Measurements from ENCODE around the gene KCNH8.
"Not testable (repeated sequence)": the region's sequence is repeated elsewhere in the genome, so short reads cannot be mapped to it uniquely, and the experiment has no call there.

The KCNH8 gene

GRCh38 chr3:19147905-19148767 is at the start of gene KCNH8:
Gene KCNH8 (plus strand): TSS chr3:19148510. CDS start chr3:19148720, 210 bp downstream.
- peak within 1 kb of the TSS; percentile 64 for H3K4me3 ChIP-seq (replicated peaks; ENCODE audit: low read depth, low read length)
- TF ChIP-seq CTCF (IDR thresholded peaks at IDR 0.05; ENCODE audit: low read length, missing control alignments): no peak
- DNase-seq (ENCODE audit: low read depth): no peak

- DNase-seq (ENCODE audit: low read depth); H3K4me3 ChIP-seq (replicated peaks; ENCODE audit: low read depth, low read length): not testable (repeated sequence)
Observed at GRCh38 chr3:19102654-19103290, 45.5 kb upstream of the KCNH8 start.

GRCh38 chr3:19103510-19103909 is 44.8 kb upstream of the KCNH8 start:
- no peak overlapping the region for H3K4me3 ChIP-seq (replicated peaks; ENCODE audit: low read depth, low read length)
- DNase-seq (ENCODE audit: low read depth): no peak
- TF ChIP-seq CTCF (IDR thresholded peaks at IDR 0.05; ENCODE audit: low read length, missing control alignments): no peak

GRCh38 chr3:19104459-19104858 is 43.9 kb upstream of the KCNH8 start:
- no peak for TF ChIP-seq CTCF (IDR thresholded peaks at IDR 0.05; ENCODE audit: low read length, missing control alignments)
- no peak overlapping the region for H3K4me3 ChIP-seq (replicated peaks; ENCODE audit: low read depth, low read length)
- DNase-seq (ENCODE audit: low read depth): no peak

- no peak for DNase-seq (ENCODE audit: low read depth)
- TF ChIP-seq CTCF (IDR thresholded peaks at IDR 0.05; ENCODE audit: low read length, missing control alignments): no peak
- no peak overlapping the region for H3K4me3 ChIP-seq (replicated peaks; ENCODE audit: low read depth, low read length)
Observed at GRCh38 chr3:19105826-19106225, 42.5 kb upstream of the KCNH8 start.

GRCh38 chr3:19106307-19106706 is 42.0 kb upstream of the KCNH8 start:
- no peak for TF ChIP-seq CTCF (IDR thresholded peaks at IDR 0.05; ENCODE audit: low read length, missing control alignments)
- no peak overlapping the region for H3K4me3 ChIP-seq (replicated peaks; ENCODE audit: low read depth, low read length)
- no peak for DNase-seq (ENCODE audit: low read depth)

GRCh38 chr3:19107719-19108118 is 40.6 kb upstream of the KCNH8 start:
- TF ChIP-seq CTCF (IDR thresholded peaks at IDR 0.05; ENCODE audit: low read length, missing control alignments): no peak
- no peak overlapping the region for H3K4me3 ChIP-seq (replicated peaks; ENCODE audit: low read depth, low read length)
- no peak for DNase-seq (ENCODE audit: low read depth)
